DOHH2 (cell line): ENCODE results near the gene PTPRN2.
"Not testable (repeated sequence)": the region's sequence is repeated elsewhere in the genome, so short reads cannot be mapped to it uniquely, and the experiment has no call there.

Experiments used
- EZH2phosphoT487 ChIP-seq: fragments of 200-600 bp; sonication (generic); IDR thresholded peaks from 2 replicates; pipeline ENCODE4 v1.6.1; 2017; ENCODE audit warnings: borderline replicate concordance, mild to moderate bottlenecking, antibody characterized with exemption, low read length, moderate library complexity, mixed read lengths
- TF ChIP-seq, protein P1 (sequence below): fragments of 200-600 bp; sonication (generic); IDR thresholded peaks from one replicate; pipeline ENCODE4 v1.5.1; 2014; ENCODE audit warnings: antibody characterized with exemption, mild to moderate bottlenecking, low read depth, low read length; ENCODE audit not compliant: poor library complexity, severe bottlenecking

DNA sequence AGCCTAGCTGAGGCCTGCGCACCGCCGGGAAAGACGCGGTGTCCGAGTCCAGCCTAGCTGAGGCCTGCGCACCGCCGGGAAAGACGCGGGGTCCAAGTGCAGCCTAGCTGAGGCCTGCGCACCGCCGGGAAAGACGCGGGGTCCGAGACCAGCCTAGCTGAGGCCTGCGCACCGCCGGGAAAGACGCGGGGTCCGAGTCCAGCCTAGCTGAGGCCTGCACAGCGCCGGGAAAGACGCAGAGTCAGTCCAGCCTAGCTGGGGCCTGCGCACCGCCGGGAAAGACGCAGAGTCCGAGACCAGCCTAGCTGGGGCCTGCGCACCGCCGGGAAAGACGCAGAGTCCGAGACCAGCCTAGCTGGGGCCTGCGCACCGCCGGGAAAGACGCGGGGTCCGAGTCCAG, 161.9 kb downstream of the PTPRN2 start:
- TF ChIP-seq, protein P1, sequence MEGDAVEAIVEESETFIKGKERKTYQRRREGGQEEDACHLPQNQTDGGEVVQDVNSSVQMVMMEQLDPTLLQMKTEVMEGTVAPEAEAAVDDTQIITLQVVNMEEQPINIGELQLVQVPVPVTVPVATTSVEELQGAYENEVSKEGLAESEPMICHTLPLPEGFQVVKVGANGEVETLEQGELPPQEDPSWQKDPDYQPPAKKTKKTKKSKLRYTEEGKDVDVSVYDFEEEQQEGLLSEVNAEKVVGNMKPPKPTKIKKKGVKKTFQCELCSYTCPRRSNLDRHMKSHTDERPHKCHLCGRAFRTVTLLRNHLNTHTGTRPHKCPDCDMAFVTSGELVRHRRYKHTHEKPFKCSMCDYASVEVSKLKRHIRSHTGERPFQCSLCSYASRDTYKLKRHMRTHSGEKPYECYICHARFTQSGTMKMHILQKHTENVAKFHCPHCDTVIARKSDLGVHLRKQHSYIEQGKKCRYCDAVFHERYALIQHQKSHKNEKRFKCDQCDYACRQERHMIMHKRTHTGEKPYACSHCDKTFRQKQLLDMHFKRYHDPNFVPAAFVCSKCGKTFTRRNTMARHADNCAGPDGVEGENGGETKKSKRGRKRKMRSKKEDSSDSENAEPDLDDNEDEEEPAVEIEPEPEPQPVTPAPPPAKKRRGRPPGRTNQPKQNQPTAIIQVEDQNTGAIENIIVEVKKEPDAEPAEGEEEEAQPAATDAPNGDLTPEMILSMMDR, result not testable (repeated sequence)
- TF ChIP-seq EZH2phosphoT487, result not testable (repeated sequence)
